Endothelial cell (in vitro differentiated cells): ENCODE data around the gene DNAJC19. TPM values are rescaled to one million over a fixed set of nuclear protein-coding genes. Genes with fewer than 3 reads are reported as not detected.

Source experiments
- DNase-seq: peaks from one replicate; pipeline ENCODE4 v3.0.0; 2021; ENCODE audit warnings: low spot score
- H3K27ac Mint-ChIP-seq: one replicate; pipeline ENCODE4 v1.8.0; 2021; ENCODE audit warnings: mixed read lengths, inconsistent platforms; ENCODE audit not compliant: unreplicated experiment
- H3K27me3 Mint-ChIP-seq: one replicate; pipeline ENCODE4 v1.8.0; 2021; ENCODE audit warnings: mild to moderate bottlenecking, moderate library complexity, mixed read lengths, inconsistent platforms; ENCODE audit not compliant: unreplicated experiment
- H3K36me3 Mint-ChIP-seq: one replicate; pipeline ENCODE4 v1.8.0; 2021; ENCODE audit warnings: mild to moderate bottlenecking, low read depth, mixed read lengths, inconsistent platforms; ENCODE audit not compliant: unreplicated experiment
- H3K4me1 Mint-ChIP-seq: one replicate; pipeline ENCODE4 v1.8.0; 2021; ENCODE audit warnings: mild to moderate bottlenecking, mixed read lengths, inconsistent platforms; ENCODE audit not compliant: unreplicated experiment
- H3K4me3 Mint-ChIP-seq: one replicate; pipeline ENCODE4 v1.8.0; 2021; ENCODE audit warnings: mild to moderate bottlenecking, mixed read lengths, inconsistent platforms; ENCODE audit not compliant: unreplicated experiment
- H3K9me3 Mint-ChIP-seq: one replicate; pipeline ENCODE4 v1.8.0; 2021; ENCODE audit warnings: mixed read lengths, inconsistent platforms; ENCODE audit not compliant: unreplicated experiment
- CTCF ChIP-seq: fragments of 200-600 bp; sonication (generic); IDR thresholded peaks from one replicate; pipeline ENCODE4 v1.5.0; 2021; ENCODE audit warnings: antibody characterized with exemption; ENCODE audit not compliant: unreplicated experiment
- total RNA-seq: library from RNA; stranded (reverse); fragmentation: NEBNext Ultra II Directional; extraction: Animal tissue kit (Norgen Biotek cat#: 25700); gene quantifications from one replicate; pipeline ENCODE4 v1.2.1, GENCODE V29; 2021; ENCODE audit not compliant: unreplicated experiment

The DNAJC19 gene
- total RNA-seq, 1 donor from 2014 or later: 37.5 TPM

- no peaks in the 10 kb centered on the region for H3K9me3 Mint-ChIP-seq
- H3K27ac Mint-ChIP-seq: no peak overlapping the region
- no peak overlapping the region for H3K4me3 Mint-ChIP-seq
- H3K27me3 Mint-ChIP-seq: no peaks in the 10 kb centered on the region
- peaks cover under 1% of the 10 kb centered on the region for H3K4me1 Mint-ChIP-seq
- no peak for TF ChIP-seq CTCF
- no peak for DNase-seq
- no peaks in the 10 kb centered on the region for H3K36me3 Mint-ChIP-seq
These were observed 9.6 kb downstream of the DNAJC19 start for GRCh38 chr3:180979961-180980360.

GRCh38 chr3:180977498-180977897 is 12.0 kb downstream of the DNAJC19 start:
- Mint-ChIP-seq H3K4me3 (no peak overlapping the region), H3K4me1 (no peaks in the 10 kb centered on the region), H3K9me3 (no peaks in the 10 kb centered on the region), H3K36me3 (no peaks in the 10 kb centered on the region), H3K27me3 (no peaks in the 10 kb centered on the region), H3K27ac (no peak overlapping the region)
- no peak for TF ChIP-seq CTCF
- no peak for DNase-seq

- no peak for TF ChIP-seq CTCF
- no peak for DNase-seq
- peaks cover 4% of the 10 kb centered on the region for H3K36me3 Mint-ChIP-seq
- no peak overlapping the region for H3K4me3 Mint-ChIP-seq
- H3K27ac Mint-ChIP-seq: no peak overlapping the region
- no peaks in the 10 kb centered on the region for H3K9me3 Mint-ChIP-seq
- H3K4me1 Mint-ChIP-seq: no peaks in the 10 kb centered on the region
- H3K27me3 Mint-ChIP-seq: no peaks in the 10 kb centered on the region
These were observed 15.2 kb downstream of the DNAJC19 start for GRCh38 chr3:180974286-180974685.

- Mint-ChIP-seq H3K27ac (no peak overlapping the region), H3K9me3 (no peaks in the 10 kb centered on the region), H3K4me3 (no peak overlapping the region), H3K4me1 (no peaks in the 10 kb centered on the region), H3K36me3 (peaks cover 4% of the 10 kb centered on the region), H3K27me3 (no peaks in the 10 kb centered on the region)
- DNase-seq: no peak
- TF ChIP-seq CTCF: no peak
These were observed 16.0 kb downstream of the DNAJC19 start for GRCh38 chr3:180973543-180973942.

- no peak for TF ChIP-seq CTCF
- DNase-seq: no peak
- Mint-ChIP-seq H3K9me3 (no peaks in the 10 kb centered on the region), H3K27me3 (no peaks in the 10 kb centered on the region), H3K4me3 (no peak overlapping the region), H3K4me1 (no peaks in the 10 kb centered on the region), H3K36me3 (peaks cover 11% of the 10 kb centered on the region), H3K27ac (no peak overlapping the region)
These were observed 18.6 kb downstream of the DNAJC19 start for GRCh38 chr3:180970931-180971330.
